Common myeloid progenitor, CD34-positive (primary cell): ENCODE data around the gene ZRANB3.
"Not testable (repeated sequence)": the region's sequence is repeated elsewhere in the genome, so short reads cannot be mapped to it uniquely, and the experiment has no call there.

Source experiments
- CTCF ChIA-PET: fragments of 350-600 bp; sonication (Branson Sonifier 250); formaldehyde crosslinking; loops from one replicate; lab custom pipeline; 2021; ENCODE audit warnings: antibody characterized with exemption; lab: Charles Lee
- POLR2A ChIA-PET: fragments of 350-600 bp; sonication (Branson Sonifier 250); formaldehyde crosslinking; loops from one replicate; lab custom pipeline; 2021; ENCODE audit warnings: antibody characterized with exemption; lab: Charles Lee
- DNase-seq, 3 donors: peaks; one replicate each; pipeline versions ENCODE4 v3.0.0 to v3.0.0-alpha.2; 2013
- H3K27ac ChIP-seq, 2 experiments: 1 replicate in 1 of 2; 2 replicates in 1 of 2; pipeline ENCODE4 v1.7.0; 2013; ENCODE audit warnings: inconsistent platforms in 2 of 2, low read length in 2 of 2, mild to moderate bottlenecking in 2 of 2, low read depth in 1 of 2, moderate library complexity in 1 of 2; ENCODE audit not compliant: severe bottlenecking in 2 of 2, insufficient read depth in 1 of 2, poor library complexity in 1 of 2
- H3K27me3 ChIP-seq, 5 experiments: replicated peaks in 2 of 5; 1 replicate in 3 of 5; 2 replicates in 2 of 5; pipeline versions ENCODE4 v1.6.1 to v1.7.0; 2013; ENCODE audit warnings: low read length in 4 of 5, mild to moderate bottlenecking in 2 of 5, moderate library complexity in 2 of 5, inconsistent platforms in 1 of 5; ENCODE audit not compliant: insufficient read depth in 5 of 5, control insufficient read depth in 4 of 5
- H3K36me3 ChIP-seq, 4 experiments: 1 replicate in 2 of 4; 2 replicates in 2 of 4; pipeline versions ENCODE4 v1.6.1 to v1.7.0; 2013; ENCODE audit warnings: low read length in 3 of 4, control low read depth in 1 of 4, mild to moderate bottlenecking in 1 of 4; ENCODE audit not compliant: control insufficient read depth in 4 of 4, insufficient read depth in 4 of 4
- H3K4me1 ChIP-seq, 4 experiments: 1 replicate in 3 of 4; 2 replicates in 1 of 4; pipeline versions ENCODE4 v1.6.1 to v1.7.1; 2013; ENCODE audit warnings: low read length in 3 of 4, mild to moderate bottlenecking in 3 of 4, control low read depth in 1 of 4, inconsistent platforms in 1 of 4, moderate library complexity in 1 of 4; ENCODE audit not compliant: control insufficient read depth in 4 of 4, insufficient read depth in 4 of 4; ENCODE audit errors: control extremely low read depth in 1 of 4
- H3K4me3 ChIP-seq, 7 experiments: 1 replicate in 4 of 7; 2 replicates in 3 of 7; pipeline versions ENCODE4 v1.5.1 to v1.7.0; 2013; ENCODE audit warnings: mild to moderate bottlenecking in 7 of 7, low read length in 6 of 7, moderate library complexity in 6 of 7, inconsistent platforms in 2 of 7, low read depth in 2 of 7, control low read depth in 1 of 7; ENCODE audit not compliant: insufficient read depth in 4 of 7, control insufficient read depth in 1 of 7; ENCODE audit errors: extremely low read depth in 1 of 7
- H3K9me3 ChIP-seq, 5 experiments: 1 replicate in 4 of 5; 2 replicates in 1 of 5; pipeline versions ENCODE4 v1.6.1 to v1.7.1; 2013; ENCODE audit warnings: low read length in 4 of 5, mild to moderate bottlenecking in 2 of 5, inconsistent platforms in 1 of 5, low read depth in 1 of 5, moderate library complexity in 1 of 5; ENCODE audit not compliant: control insufficient read depth in 4 of 5, insufficient read depth in 2 of 5; ENCODE audit errors: control extremely low read depth in 1 of 5
- WGBS: methylation state at CpG from one replicate; pipeline ENCODE4 v1.1.5; 2013; ENCODE audit not compliant: insufficient coverage; 5-methylcytosine and 5-hydroxymethylcytosine counted together

ZRANB3 gene

GRCh38 chr2:135424849-135425248 is 106.2 kb downstream of the ZRANB3 start:
- ChIA-PET POLR2A (no interaction called here), CTCF (no interaction called here)
- WGBS: 100% methylated on average over 1 of the region's 1 CpG
- Histone ChIP-seq H3K9me3 (peaks cover 0 to 33% (median 1%) of the 10 kb centered on the region in 5 experiments), H3K4me3 (no peak overlapping the region), H3K27ac (no peak overlapping the region), H3K36me3 (peaks cover 0 to 2% (median 0%) of the 10 kb centered on the region in 4 experiments), H3K4me1 (no peaks in the 10 kb centered on the region), H3K27me3 (no peaks in the 10 kb centered on the region)
- no peak for DNase-seq

DNA sequence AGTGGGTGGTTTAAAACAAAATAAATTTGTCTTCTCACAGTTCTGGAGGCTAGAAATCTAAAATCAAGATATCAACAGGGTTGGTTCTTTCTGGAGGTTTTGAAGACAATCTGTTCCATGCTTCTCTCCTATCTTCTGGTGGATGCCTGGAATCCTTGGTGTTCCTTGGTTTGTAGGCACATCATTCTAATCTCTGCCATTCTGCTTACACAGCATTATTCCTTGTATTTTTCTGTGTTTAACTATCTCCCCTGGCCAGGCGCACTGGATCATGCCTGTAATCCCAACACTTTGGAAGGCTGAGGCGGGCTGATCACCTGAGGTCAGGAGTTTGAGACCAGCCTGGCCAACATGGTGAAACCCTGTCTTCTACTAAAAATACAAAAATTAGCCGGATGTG is 108.1 kb downstream of the ZRANB3 start:
- POLR2A ChIA-PET: no interaction called here
- Histone ChIP-seq H3K4me1 (no peaks in the 10 kb centered on the region), H3K4me3 (no peak overlapping the region), H3K36me3 (peaks cover 0 to 2% (median 0%) of the 10 kb centered on the region in 4 experiments), H3K27ac (no peak overlapping the region), H3K27me3 (no peaks in the 10 kb centered on the region), H3K9me3 (peaks cover 0 to 25% (median 0%) of the 10 kb centered on the region in 5 experiments)
- DNase-seq: no peak
- WGBS: 100% methylated on average over 2 of the region's 3 CpGs
- CTCF ChIA-PET: no interaction called here

DNA sequence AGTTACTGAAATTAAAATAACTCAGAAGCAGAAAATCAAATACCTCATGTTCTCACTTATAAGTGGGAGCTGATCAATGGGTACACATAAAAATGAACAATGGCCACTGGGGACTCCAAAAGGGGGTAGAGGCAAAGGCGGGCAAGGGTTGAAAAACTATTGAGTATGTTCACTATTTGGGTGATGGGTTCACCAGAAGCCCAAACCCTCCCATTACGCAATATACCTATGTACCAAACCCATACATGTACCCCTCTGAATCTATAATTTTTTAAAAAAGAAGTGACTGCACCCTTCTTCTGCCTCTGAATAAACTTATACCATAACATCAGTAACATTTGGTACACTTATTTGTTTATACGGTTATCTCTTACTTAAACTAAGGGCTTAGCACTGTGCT is 119.4 kb downstream of the ZRANB3 start:
- H3K27me3 ChIP-seq: no peaks in the 10 kb centered on the region
- ChIA-PET POLR2A (no interaction called here), CTCF (no interaction called here)
- no peaks in the 10 kb centered on the region for H3K4me1 ChIP-seq
- WGBS: no CpG with 5 or more reads among the region's 3 CpGs
- H3K4me3 ChIP-seq: no peak overlapping the region
- peaks cover 0 to 20% (median 0%) of the 10 kb centered on the region in 5 experiments for H3K9me3 ChIP-seq
- no peak overlapping the region for H3K27ac ChIP-seq
- no peaks in the 10 kb centered on the region for H3K36me3 ChIP-seq
- DNase-seq: no peak

- 100% methylated on average over 1 of the region's 5 CpGs for WGBS
- ChIA-PET POLR2A (no interaction called here), CTCF (no interaction called here)
- Histone ChIP-seq H3K27ac (no peak overlapping the region), H3K4me3 (no peak overlapping the region), H3K36me3 (no peaks in the 10 kb centered on the region), H3K9me3 (peaks cover 0 to 22% (median 1%) of the 10 kb centered on the region in 5 experiments), H3K4me1 (no peaks in the 10 kb centered on the region), H3K27me3 (no peaks in the 10 kb centered on the region)
- DNase-seq: no peak
These were observed 121.6 kb downstream of the ZRANB3 start for GRCh38 chr2:135409436-135409835.

- DNase-seq, POLR2A ChIA-PET, H3K36me3 ChIP-seq, H3K27ac ChIP-seq, H3K4me3 ChIP-seq, H3K4me1 ChIP-seq, CTCF ChIA-PET, H3K9me3 ChIP-seq, H3K27me3 ChIP-seq: not testable (repeated sequence)
- WGBS: 100% methylated on average over 1 of the region's 1 CpG
These were observed 134.8 kb downstream of the ZRANB3 start for GRCh38 chr2:135396259-135396658.

DNA sequence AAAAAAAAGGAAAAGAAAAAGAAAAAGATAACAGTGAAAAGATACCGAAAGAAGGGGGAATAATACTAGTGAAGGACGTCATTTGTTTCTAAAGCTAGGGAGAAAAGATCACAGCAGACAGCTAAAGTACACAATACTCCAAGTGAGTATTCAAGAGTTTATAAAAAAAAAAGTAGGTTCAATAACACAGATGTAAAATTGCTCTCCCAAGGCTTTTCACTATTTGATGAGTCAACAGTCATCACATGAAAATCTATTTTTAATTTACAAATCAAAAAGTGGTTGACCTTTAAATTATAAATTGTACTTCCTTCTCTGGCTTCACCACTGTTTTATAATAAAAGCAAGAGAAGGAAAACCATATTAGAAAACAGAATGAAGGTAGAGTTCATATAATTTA is 144.0 kb downstream of the ZRANB3 start:
- Histone ChIP-seq H3K4me1 (no peaks in the 10 kb centered on the region), H3K36me3 (peaks cover 0 to 18% (median 3%) of the 10 kb centered on the region in 4 experiments), H3K9me3 (peaks cover 0 to 10% (median 2%) of the 10 kb centered on the region in 5 experiments), H3K27me3 (no peaks in the 10 kb centered on the region), H3K4me3 (no peak overlapping the region), H3K27ac (no peak overlapping the region)
- POLR2A ChIA-PET: no interaction called here
- CTCF ChIA-PET: no interaction called here
- 100% methylated on average over 2 of the region's 2 CpGs for WGBS
- no peak for DNase-seq

- H3K9me3 ChIP-seq: peaks cover 4 to 22% (median 12%) of the 10 kb centered on the region in 5 experiments
- ChIA-PET POLR2A (no interaction called here), CTCF (no interaction called here)
- H3K36me3 ChIP-seq: peaks cover 0 to 11% (median 3%) of the 10 kb centered on the region in 4 experiments
- no peak overlapping the region for H3K4me3 ChIP-seq
- H3K4me1 ChIP-seq: no peaks in the 10 kb centered on the region
- H3K27ac ChIP-seq: no peak overlapping the region
- DNase-seq: no peak
- H3K27me3 ChIP-seq: no peaks in the 10 kb centered on the region
These were observed 152.4 kb downstream of the ZRANB3 start for GRCh38 chr2:135378591-135378990.
